PC-3 (cell line): ENCODE results near the gene DQX1. TPM values are rescaled to one million over a fixed set of nuclear protein-coding genes. Genes with fewer than 3 reads are reported as not detected.

Experiments used
- ATAC-seq: fragments of 200-7000 bp; cut with Tn5 transposase; 2 replicates; pipeline ENCODE4 v1.9.1; 2020; ENCODE audit warnings: mild to moderate bottlenecking, moderate library complexity
- BruUV-seq: library from RNA; stranded (reverse); fragments of 400-500 nt; replicated peaks from 2 replicates; lab custom pipeline; 2021; lab: Mats Ljungman, UMichigan
- CTCF ChIA-PET: fragments of 300-600 bp; sonication (Branson Sonifier 250); formaldehyde crosslinking; loops from one replicate; lab custom pipeline; 2022; ENCODE audit warnings: antibody characterized with exemption; lab: Charles Lee
- POLR2A ChIA-PET: fragments of 300-600 bp; sonication (Branson Sonifier 250); formaldehyde crosslinking; loops from one replicate; lab custom pipeline; 2022; ENCODE audit warnings: antibody characterized with exemption; ENCODE audit not compliant: unreplicated experiment; lab: Charles Lee
- DNase-seq: peaks from one replicate; pipeline ENCODE4 v3.0.0-alpha.2; 2015
- H2AFZ ChIP-seq: fragments of 300-600 bp; sonication (generic); 2 replicates; pipeline ENCODE4 v1.6.0; 2016; ENCODE audit warnings: antibody characterized with exemption, low read length
- H3F3A ChIP-seq: fragments of 300-600 bp; sonication (generic); one replicate; pipeline ENCODE4 v1.6.0; 2017; ENCODE audit warnings: antibody characterized with exemption, low read length, control low read depth, mild to moderate bottlenecking; ENCODE audit not compliant: unreplicated experiment
- H3K27ac ChIP-seq: fragments of 300-600 bp; sonication (generic); 2 replicates; pipeline ENCODE4 v1.5.1; 2016; ENCODE audit warnings: mild to moderate bottlenecking, low read length
- H3K27me3 ChIP-seq: fragments of 300-600 bp; sonication (generic); 2 replicates; pipeline ENCODE4 v1.6.1; 2016; ENCODE audit warnings: low read length, mixed read lengths
- H3K36me3 ChIP-seq: fragments of 300-600 bp; sonication (generic); 2 replicates; pipeline ENCODE4 v1.6.1; 2016; ENCODE audit warnings: low read depth, mixed run types, low read length, mixed read lengths
- H3K4me1 ChIP-seq: fragments of 300-600 bp; sonication (generic); 2 replicates; pipeline ENCODE4 v1.5.1; 2016; ENCODE audit warnings: low read length; ENCODE audit not compliant: insufficient read depth
- H3K4me2 ChIP-seq: fragments of 300-600 bp; sonication (generic); 2 replicates; pipeline ENCODE4 v1.6.0; 2016; ENCODE audit warnings: low read length
- H3K4me3 ChIP-seq: fragments of 300-600 bp; sonication (generic); 2 replicates; pipeline ENCODE4 v1.5.1; 2016; ENCODE audit warnings: mild to moderate bottlenecking, low read length, mixed read lengths
- H3K79me2 ChIP-seq: fragments of 300-600 bp; sonication (generic); 2 replicates; pipeline ENCODE4 v1.6.1; 2017; ENCODE audit warnings: low read length, mixed read lengths
- H3K9ac ChIP-seq: fragments of 300-600 bp; sonication (generic); 2 replicates; pipeline ENCODE4 v1.6.0; 2016; ENCODE audit warnings: mild to moderate bottlenecking, low read length
- H3K9me2 ChIP-seq: fragments of 300-600 bp; sonication (generic); replicated peaks from 2 replicates; pipeline ENCODE4 v1.6.1; 2016; ENCODE audit warnings: mixed run types, low read length, mixed read lengths
- H3K9me3 ChIP-seq: fragments of 300-600 bp; sonication (generic); 2 replicates; pipeline ENCODE4 v1.6.1; 2016; ENCODE audit warnings: low read length, mixed read lengths
- H4K20me1 ChIP-seq: fragments of 300-600 bp; sonication (generic); 2 replicates; pipeline ENCODE4 v1.6.1; 2016; ENCODE audit warnings: low read length, mixed read lengths
- CTCF ChIP-seq: fragments of 300-600 bp; sonication (generic); conservative IDR thresholded peaks from 2 replicates; pipeline ENCODE4 v1.5.1; 2017; ENCODE audit warnings: antibody characterized with exemption, low read depth, mild to moderate bottlenecking, low read length
- EZH2 ChIP-seq: fragments of 300-600 bp; sonication (generic); IDR thresholded peaks from one replicate; pipeline ENCODE4 v1.6.1; 2017; ENCODE audit warnings: antibody characterized with exemption, mild to moderate bottlenecking, low read length; ENCODE audit not compliant: unreplicated experiment
- EZH2phosphoT487 ChIP-seq: fragments of 300-600 bp; sonication (generic); IDR thresholded peaks from 2 replicates; pipeline ENCODE4 v1.6.1; 2018; ENCODE audit warnings: mild to moderate bottlenecking, antibody characterized with exemption, low read length, borderline replicate concordance
- intact Hi-C: fragments of 100-400 bp; cut with micrococcal nuclease; formaldehyde crosslinking; loops from 2 replicates; pipeline ENCODE4 v1.9.0; 2023
- total RNA-seq: library from RNA; depleted of rRNA; stranded (reverse); fragments of >200 nt; gene quantifications from 2 replicates; pipeline ENCODE4 v1.2.3, GENCODE V29; 2014

The DQX1 gene
- total RNA-seq, 1 experiment from 2014 or later, result 0.07 TPM

- Histone ChIP-seq H3K79me2 (peaks cover 5% of the 10 kb centered on the region), H3K9me3 (no peaks in the 10 kb centered on the region), H3F3A (no peaks in the 10 kb centered on the region), H3K4me1 (peaks cover 3% of the 10 kb centered on the region; the same call in 1 of the 2 replicates), H4K20me1 (no peaks in the 10 kb centered on the region), H3K36me3 (no peaks in the 10 kb centered on the region), H2AFZ (no peak overlapping the region), H3K4me2 (no peak overlapping the region), H3K27ac (no peak overlapping the region), H3K9ac (no peak overlapping the region), H3K9me2 (no peaks in the 10 kb centered on the region), H3K27me3 (no peaks in the 10 kb centered on the region), H3K4me3 (no peak overlapping the region)
- ATAC-seq (no peak), DNase-seq (no peak)
- intact Hi-C loops, result no loop called here
- CTCF ChIA-PET, result no interaction called here
- POLR2A ChIA-PET, result no interaction called here
- TF ChIP-seq EZH2phosphoT487, result no peak
- TF ChIP-seq EZH2, result no peak
- TF ChIP-seq CTCF, result no peak
- BruUV-seq, result no TSS peak
These were observed 28.9 kb upstream of the DQX1 start for GRCh38 chr2:74554820-74555531.

- Histone ChIP-seq H3K4me2 (peak within 1 kb of the TSS; percentile 78), H4K20me1 (no peaks in the 10 kb centered on the region), H3K79me2 (peaks cover 10% of the 10 kb centered on the region), H3K36me3 (no peaks in the 10 kb centered on the region), H3F3A (no peaks in the 10 kb centered on the region), H3K9me3 (no peaks in the 10 kb centered on the region), H3K27me3 (no peaks in the 10 kb centered on the region), H3K27ac (no peak within 1 kb of the TSS), H3K4me3 (peak within 1 kb of the TSS; percentile 62), H2AFZ (peak within 1 kb of the TSS; percentile 75), H3K9me2 (no peaks in the 10 kb centered on the region), H3K4me1 (peaks cover 7% of the 10 kb centered on the region; the same call in 1 of the 2 replicates), H3K9ac (no peak within 1 kb of the TSS)
- POLR2A ChIA-PET, result no interaction called here
- TF ChIP-seq EZH2phosphoT487, result no peak
- no peak for TF ChIP-seq EZH2
- no peak for TF ChIP-seq CTCF
- peak; percentile 36 for DNase-seq
- intact Hi-C loops, result no loop called here
- no TSS peak for BruUV-seq
- CTCF ChIA-PET, result no interaction called here
- peak; percentile 43 for ATAC-seq
These were observed 28.1 kb upstream of the DQX1 start, which contains the start of the genes DOK1 and LOXL3 for GRCh38 chr2:74553892-74554819. Gene DOK1 (plus strand): TSS chr2:74554720. CDS start chr2:74554755, 35 bp downstream. Gene LOXL3 (minus strand): TSS chr2:74553942. CDS start chr2:74552634, 1,308 bp downstream.
